HTR-8/SVneo (cell line): Measurements from ENCODE around the gene AHSP.
"Not testable (repeated sequence)": the region's sequence is repeated elsewhere in the genome, so short reads cannot be mapped to it uniquely, and the experiment has no call there.

Experiments used
- DNase-seq: peaks from one replicate; pipeline ENCODE4 v3.0.0; 2011; ENCODE audit warnings: low spot score, mixed read lengths; ENCODE audit not compliant: insufficient read length
- FAIRE-seq: peaks from 2 replicates; lab custom pipeline; 2011; peaks lifted over from hg19 to GRCh38; lab: Jason Lieb, UNC

The AHSP gene

DNA sequence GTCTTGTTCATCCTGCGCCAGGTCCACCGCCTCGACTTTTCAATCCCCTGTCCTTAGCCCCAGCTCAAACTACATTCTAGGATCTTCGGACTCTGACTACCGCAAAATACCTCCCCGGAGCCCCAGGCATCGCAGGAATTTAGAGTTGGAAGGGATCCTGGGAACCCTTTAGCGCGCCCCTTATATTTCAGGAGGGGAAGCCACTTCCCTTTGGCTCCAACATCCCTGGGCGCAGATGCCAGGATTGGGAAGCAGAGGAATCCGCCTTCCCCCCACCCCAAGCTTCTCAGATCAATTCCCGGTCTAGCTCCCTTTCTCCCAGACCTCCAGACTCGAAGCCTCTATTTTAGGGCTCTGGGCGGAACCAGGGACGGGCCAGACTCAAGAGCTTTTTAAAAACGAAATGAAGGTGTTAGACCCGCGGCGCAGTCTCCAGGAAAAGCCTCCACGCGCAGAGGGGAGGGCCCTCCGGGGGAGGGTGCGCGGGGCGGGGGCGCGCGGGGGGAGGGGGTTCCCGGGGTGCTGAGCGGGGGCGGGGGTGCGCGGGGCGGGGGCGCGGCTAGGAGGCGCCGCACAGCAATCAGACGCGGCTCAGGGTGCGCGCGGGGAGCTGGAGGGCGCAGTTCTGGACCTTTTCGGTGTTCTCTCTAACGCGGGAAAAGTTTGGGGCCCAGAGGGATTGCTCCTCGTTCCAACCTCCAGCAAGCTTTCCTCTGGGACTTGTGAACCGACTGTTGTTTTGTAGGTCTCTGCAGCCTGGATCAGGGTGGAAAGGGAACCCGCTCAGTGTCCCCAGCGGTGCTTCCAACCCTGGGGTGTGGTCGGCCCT lies 1.6 kb downstream of the AHSP start:
- DNase-seq (no peak), FAIRE-seq (no peak)

DNA sequence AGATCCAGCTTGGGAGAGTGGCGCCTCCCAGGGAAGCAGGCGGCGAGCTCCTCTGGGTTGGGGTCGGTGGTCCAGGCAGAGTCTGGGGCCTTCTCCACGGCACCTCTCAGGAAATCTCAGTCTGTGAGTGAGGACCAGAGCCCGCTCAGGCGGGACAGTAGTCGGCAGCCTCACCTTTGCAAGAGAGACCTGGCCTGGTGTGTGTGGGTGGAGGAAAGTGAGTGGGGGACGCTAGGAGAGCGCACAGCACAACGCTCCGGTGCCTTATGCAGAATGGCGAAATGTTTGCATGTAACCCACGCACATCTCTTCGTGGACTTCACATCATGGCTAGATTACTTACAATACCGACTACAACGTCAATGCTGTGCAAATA lies 2.2 kb downstream of the AHSP start:
- FAIRE-seq (no peak), DNase-seq (no peak)

DNA sequence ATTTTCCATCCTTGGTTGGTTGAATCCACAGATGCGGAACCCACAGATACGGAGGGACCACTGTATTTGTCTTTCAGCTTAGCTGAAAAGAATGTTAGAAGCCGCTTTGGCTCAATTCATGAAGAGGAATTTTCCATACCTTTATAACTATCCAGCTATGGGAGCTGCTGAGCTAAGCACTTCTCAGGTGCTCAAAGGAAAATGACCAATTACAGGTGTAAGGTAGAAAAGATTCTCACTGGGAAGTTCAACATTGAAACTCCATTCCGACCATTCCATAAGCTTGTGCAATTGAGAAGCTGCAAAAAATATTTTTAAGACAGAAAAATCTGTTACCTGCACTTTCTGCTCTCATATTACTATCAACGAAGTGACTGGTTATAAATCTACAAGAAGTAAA lies 2.7 kb downstream of the AHSP start:
- FAIRE-seq (no peak), DNase-seq (no peak)

DNA sequence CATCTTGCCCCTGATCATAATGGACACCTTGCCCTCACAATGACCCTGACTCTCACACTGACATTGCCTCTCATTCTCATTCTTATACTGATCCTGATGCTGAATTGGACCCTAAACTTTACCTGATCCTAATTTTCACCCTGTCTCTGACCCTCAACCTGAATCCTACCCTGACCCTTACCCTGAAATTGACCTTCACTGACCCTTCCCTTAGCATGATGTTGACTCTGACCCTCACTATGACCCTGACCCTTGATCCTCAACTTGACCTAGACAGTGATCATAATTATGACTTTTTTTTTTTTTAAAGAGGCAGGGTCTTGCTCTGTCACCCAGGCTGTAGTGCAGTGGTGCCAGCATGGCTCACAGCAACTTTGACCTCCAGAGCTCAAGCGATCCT lies 3.4 kb downstream of the AHSP start:
- FAIRE-seq: no peak
- DNase-seq: no peak

DNA sequence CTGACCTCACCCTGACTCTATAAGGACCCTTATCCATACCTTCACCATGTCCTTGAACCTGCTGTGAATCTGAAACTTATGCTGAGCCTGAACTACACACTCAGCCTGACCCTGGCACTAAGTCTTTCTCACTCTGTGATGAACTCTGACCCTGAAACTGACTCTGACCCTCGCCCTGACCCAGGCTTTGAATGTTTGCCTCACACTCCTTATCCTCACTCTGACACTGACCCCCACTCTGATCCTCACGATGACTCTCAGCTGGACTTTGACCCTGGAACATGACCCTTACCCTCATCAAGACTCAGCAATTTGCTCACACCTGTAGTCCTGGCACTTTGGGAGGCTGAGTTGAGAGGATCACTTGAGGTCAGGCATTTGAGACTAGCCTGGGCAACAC lies 4.4 kb downstream of the AHSP start:
- FAIRE-seq: no peak
- DNase-seq: no peak

DNA sequence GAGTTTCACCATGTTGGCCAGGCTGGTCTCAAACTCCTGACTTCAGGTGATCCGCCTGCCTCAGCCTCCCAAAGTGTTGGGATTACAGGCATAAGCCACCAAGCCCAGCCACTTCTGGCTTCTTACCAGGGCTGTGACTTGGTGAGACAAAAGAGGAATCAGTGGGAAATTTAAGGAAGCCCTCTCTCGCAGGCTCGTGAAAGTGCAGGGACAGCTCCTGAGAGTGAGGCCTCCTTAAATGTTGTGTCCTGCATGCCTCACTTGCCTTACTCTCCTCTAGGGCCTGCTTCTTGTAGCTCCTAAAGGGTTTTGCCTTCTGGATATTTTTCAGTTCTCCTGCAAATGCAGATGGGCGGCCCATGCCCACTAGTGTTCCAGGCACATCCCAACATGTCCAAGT lies 5.2 kb downstream of the AHSP start:
- FAIRE-seq (no peak), DNase-seq (no peak)

DNA sequence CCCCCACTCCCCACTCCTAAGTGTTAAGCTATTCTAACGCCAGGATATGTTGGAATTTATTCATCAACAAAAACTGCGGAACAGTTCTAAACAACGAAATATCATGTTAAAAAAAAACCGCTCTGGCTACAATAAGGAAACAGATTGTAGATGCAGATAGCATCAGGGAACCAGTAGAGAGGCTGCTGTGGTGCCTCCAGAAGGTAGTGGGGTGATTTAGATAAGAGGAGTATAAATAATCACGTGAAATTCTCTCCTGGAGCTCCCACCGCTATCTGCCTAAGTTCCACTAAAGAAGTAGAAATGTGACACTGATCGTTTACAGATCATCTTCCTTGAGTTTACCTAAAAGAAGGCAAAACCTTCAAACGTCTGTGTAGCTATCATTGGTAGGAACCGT lies 8.0 kb downstream of the AHSP start:
- DNase-seq: no peak
- FAIRE-seq: no peak

DNA sequence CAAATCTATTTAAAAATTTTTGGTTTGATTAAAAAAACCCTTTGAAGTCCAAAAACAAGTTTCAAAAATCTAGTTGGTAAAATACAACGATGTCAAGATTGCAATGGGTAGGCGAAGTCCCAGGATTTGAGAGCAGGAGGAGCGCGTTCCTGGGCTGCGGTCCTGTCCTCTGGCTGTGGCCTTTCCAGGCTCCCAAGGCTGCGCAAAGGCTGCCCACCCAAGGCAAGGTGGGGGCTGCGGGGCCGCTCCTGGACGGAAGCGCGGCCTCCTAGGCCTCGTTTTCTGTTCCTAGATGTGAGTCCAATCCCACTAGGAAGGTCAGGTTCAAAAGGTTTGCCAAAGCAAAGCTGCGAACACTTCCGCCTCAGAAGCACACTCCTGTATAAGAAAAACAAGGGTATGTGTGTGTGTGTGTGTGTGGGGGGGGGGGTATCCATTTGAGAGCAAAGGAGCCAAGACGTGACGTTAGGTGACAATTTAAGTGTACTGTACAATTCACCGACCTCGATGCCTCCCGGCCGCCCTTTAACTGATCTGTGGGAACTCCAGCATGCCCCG lies 9.2 kb downstream of the AHSP start:
- no peak for FAIRE-seq
- no peak for DNase-seq

DNA sequence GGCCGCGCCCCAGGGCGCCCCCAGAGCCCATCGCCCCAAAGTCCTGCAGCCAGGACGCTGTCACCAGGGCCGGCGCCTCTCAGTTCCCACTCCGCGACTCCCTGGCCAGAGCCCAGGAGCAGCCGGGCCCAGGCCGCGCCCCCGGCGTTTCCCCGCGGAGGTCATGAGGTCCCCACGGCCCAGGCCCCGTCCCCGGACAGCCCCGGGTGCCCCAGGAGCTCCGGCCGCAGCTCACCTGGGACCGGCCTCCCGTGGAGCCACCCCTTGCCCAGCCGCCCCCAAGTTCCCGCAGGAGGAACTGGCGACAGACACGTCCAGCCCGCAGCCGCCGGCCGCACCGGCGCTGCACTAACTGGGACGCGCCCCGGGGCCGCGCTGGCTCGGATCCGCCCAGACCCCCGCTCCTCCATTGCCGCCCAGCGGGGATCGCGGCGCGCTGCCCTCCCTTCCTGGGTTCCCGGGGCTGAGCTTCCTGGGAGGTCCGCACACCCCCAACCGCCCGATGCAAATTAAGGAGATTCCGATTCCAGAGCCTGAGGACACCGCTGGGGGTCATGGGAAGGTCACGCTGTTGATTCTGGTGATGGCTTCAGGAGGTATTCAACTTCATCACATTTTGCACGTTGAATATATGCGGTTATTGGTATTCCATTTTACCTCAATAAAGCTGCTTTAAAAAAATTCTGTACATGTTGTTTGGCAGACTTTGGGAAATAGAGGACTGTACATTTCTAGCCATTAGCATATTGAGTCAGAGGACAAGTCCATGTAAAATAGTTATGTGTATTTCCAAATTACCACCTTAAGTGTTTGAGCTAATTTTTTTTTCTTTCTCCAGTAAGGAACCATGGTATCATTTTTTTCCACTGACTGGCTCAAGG lies 9.9 kb downstream of the AHSP start:
- DNase-seq: no peak
- FAIRE-seq: no peak

DNA sequence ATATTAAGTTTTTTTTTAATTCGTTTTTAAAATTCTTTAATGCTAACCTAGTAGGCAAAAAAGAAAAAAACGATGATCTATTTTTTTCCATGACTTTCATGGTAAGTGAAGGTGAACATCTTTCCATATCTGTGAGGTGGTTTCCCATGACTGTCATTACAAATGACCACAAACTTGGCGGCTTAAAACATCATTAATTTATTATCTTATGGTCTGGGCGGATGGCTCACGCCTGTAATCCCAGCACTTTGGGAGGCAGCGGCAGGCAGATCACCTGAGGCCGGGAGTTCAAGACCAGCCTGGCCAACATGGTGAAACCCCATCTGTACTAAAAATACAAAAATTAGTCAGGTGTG lies 10.5 kb downstream of the AHSP start:
- not testable (repeated sequence) for FAIRE-seq, DNase-seq

DNA sequence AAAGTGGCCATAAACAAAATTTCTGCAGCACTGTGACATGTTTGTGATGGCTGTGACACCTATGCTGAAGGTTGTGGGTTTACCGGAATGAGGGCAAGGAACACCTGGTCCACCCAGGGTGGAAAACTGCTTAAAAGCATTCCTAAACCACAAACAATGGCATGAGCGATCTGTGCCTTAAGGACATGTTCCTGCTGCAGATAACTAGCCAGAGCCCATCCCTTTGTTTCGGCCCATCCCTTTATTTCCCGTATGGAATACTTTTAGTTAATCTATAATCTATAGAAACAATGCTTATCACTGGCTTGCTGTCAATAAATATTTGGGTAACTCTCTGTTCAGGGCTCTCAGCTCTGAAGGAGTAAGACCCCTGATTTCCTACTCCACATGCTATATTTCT lies 12.1 kb downstream of the AHSP start:
- not testable (repeated sequence) for FAIRE-seq, DNase-seq

DNA sequence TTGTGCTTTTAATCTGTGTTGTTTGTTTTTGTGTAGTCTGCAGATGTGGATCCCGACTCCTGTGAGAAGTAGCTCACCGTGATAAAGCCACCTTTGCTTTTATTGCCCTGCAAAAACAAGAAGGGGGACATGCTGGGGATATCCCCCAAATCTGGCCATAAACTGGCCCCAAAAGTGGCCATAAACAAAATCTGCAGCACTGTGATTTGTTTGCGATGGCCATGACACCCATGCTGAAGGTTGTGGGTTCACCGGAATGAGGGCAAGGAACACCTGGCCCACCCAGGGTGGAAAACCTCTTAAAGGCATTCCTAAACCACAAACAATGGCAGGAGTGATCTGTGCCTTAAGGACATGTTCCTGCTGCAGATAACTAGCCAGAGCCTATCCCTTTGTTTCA lies 15.1 kb downstream of the AHSP start:
- DNase-seq (no peak), FAIRE-seq (no peak)

DNA sequence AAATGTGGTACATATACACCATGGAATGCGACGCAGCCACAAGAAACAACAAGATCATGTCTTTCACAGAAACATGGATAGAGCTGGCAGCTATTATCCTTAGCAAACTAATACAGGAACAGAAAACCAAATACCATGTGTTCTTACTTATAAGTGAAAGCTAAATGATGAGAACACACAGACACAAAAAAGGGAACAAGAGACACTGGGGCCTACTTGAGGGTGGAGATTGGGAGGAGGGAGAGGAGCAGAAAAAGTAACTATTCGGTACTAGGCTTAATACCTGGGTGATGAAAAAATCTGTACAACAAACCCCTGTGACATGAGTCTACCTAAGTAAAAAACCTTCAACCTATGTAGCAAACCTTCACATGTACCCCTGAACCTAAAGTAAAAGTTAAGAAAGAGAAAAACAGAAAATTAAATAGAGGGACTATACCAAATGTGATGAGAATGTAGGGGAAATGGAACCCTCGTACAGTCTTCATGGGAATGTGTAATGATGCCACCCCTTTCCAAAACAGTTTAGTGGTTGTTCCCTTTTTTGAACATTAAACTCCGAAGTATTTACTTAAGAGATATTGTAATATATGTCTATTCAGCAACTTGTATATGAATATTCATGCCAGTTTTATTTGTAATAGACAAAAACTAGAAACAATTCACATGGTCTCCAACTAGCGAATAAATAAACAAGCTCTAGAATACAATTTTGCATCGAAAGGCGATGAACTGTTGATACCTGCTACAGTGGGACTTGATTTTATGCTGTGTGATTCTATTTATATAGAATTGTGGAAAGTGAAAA lies 33.9 kb downstream of the AHSP start:
- FAIRE-seq: no peak
- no peak for DNase-seq

DNA sequence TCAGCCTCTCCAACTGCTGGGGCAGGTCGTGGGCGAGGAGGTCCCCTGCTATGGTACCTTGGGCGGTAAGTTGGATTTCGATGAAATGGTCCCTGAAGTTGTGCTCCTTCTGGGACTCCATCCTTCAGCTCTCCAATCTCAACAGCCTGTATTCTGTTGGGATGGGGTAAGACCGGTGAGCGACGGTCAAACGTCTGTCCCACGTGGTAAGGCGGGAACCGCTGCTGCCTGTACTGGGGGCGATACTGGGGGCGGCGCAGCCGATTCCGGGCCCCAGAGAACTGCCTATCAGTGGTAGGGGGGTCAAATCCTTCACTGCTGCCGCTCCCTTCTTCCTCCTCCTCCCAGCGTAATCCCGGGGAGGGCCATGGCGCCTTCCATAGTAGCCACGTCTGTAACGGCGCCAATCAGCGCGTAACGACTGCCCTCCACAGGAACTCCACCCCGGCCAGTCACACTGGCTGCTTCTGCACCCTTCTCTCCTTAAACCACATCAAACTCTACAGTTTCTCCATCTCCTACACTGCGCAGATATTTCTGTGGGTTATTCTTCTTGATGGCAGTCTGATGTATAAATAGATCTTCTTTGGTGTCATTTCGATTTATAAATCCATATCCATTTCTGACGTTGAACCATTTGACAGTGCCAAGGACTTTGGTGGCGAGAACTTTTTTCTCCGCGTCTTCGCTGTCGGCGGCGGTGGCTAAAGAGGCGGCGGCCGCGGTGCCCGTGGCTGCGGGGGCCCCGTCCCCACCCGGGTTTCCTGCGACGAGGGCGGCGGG lies 41.1 kb downstream of the AHSP start:
- DNase-seq: no peak
- no peak for FAIRE-seq

DNA sequence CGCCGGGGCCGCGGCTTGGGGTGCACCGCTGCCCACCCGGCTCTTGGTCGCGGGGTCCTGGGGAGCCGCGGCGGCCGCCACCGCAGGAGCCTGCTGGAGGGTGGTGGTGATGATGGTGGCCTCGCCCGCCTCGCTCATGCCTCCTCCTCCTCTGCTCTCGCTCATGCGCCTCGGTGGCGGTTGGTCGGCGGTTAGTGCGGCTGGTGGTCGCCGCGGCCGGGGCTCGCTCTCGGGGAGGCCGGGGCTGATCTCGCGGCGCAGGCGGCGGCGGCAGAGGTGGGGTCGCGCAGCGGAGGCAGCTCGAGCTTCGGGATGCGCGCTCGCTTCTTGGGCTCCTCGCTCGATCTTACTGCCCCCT lies 41.6 kb downstream of the AHSP start:
- DNase-seq (no peak), FAIRE-seq (no peak)

DNA sequence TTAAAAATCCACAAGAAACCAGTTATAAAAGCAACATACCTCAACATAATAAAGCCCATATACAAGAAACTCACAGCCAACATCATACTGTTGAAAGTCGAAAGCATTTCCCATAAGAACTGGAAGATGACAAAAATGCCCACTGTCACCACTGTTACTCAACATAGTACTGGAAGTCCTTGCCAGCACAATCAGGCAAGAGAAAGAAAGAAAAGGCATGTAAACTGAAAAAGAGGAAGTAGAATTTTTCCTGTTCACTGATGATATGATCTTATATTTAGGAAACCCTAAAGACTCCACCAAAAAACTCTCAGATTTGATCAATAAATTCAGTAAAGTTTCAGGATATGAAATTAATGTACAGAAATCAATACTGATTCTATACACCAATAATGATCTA lies 45.1 kb downstream of the AHSP start:
- FAIRE-seq (no peak), DNase-seq (no peak)

DNA sequence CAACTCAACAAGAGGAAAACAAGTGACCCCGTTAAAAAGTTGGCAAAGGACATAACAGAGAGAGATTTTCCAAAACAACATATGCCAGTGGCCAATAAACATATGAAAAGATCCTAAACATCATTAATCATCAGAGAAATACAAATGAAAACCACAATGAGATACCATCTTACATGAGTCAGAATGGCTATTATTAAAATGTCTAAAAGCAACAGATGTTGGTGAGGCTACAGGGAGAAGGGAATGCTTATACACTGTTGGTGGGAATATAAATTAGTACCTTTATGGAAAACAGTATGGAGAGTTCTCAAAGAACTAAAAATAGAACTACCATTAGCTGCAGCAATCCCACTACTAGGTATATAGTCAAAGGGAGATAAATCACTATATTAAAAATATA lies 46.5 kb downstream of the AHSP start:
- DNase-seq, FAIRE-seq: not testable (repeated sequence)

DNA sequence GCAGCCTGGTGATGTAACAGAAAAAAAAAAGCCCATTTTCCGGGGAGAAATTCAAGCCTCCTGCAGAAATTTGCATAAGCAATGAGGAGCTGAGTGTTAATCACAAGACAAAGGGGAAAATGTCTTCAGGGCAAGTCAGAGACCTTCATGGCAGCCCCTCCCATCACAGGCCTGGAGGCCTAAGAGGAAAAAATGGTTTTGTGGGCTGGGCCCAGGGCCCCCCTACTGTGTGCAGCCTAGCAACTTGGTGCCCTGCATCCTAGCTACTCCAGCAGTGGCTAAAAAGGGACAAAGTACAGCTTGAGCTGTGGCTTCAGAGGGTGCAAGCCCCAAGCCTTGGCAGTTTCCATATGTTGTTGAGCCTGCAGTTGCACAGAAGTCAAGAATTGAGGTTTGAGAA lies 49.7 kb downstream of the AHSP start:
- DNase-seq (no peak), FAIRE-seq (no peak)
